GM19043 (cell line): ENCODE measurements around the gene AKAP13.

Experiments used
- ATAC-seq: cut with Tn5 transposase; IDR thresholded peaks from one replicate; pipeline ENCODE4 v1.9.1; 2021; ENCODE audit warnings: low read depth; ENCODE audit not compliant: unreplicated experiment

Gene AKAP13

DNA sequence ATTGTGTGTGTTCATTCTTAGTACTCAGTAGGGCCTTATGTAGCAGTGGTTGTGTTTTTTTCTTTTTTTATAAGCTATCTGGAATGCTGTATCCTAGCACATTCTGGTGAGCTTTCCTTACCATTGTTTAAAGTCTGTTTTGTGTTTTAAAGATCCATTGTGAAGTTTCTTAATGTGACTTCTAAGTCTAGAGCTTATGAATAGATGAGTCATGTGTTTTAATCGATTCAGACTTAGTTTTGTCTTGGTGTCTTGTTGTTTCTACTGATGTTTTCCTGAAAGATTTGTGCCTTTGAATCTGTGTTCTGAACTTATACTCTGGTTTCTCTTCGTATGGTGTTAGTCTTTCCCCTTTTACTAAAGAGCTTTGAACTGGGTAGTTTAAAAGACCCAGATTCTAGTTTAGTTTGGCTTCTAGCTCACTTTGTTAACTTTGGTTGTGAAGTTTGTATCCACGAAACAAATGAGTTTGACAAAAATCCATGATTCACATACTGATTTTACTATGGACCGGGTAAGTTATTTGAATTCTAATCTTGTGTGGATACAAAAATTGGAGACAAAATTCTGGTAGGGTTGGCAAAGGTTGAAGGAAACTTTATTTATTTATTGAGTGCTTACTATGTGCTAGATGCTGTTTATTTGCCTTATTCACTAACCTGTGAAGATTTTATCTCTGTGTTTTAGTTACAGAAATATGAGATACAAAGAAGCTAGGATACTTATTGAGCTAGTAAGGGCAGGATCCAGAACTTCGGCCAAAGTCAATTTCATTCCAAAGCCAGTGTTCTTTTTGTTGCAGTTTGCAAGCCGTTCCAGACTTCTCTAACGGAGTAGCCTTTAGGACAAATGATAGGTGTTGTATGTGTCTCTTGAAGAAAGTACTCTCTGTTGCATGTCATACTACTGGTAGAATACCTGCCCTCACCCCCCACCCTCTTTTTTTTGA, 24.8 kb downstream of the AKAP13 start:
- no peak for ATAC-seq

DNA sequence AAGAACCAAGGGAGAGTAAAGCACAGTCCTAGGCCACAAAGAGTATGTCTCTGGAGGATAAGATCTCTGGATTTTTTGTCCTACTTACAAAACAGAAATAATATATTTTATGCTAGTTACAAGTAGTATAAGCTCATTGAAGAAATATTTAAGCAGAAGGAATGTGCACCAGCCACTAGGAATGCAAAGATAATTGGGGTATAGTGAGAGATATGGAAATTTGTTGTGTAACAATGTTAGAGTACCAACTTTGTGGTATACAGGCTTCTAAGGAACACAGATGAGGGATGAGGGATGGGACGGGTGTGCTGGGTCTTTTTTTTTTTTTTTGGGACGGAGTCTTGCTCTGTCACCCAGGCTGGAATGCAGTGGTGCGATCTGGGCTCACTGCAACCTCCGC, 26.5 kb downstream of the AKAP13 start:
- ATAC-seq = no peak

DNA sequence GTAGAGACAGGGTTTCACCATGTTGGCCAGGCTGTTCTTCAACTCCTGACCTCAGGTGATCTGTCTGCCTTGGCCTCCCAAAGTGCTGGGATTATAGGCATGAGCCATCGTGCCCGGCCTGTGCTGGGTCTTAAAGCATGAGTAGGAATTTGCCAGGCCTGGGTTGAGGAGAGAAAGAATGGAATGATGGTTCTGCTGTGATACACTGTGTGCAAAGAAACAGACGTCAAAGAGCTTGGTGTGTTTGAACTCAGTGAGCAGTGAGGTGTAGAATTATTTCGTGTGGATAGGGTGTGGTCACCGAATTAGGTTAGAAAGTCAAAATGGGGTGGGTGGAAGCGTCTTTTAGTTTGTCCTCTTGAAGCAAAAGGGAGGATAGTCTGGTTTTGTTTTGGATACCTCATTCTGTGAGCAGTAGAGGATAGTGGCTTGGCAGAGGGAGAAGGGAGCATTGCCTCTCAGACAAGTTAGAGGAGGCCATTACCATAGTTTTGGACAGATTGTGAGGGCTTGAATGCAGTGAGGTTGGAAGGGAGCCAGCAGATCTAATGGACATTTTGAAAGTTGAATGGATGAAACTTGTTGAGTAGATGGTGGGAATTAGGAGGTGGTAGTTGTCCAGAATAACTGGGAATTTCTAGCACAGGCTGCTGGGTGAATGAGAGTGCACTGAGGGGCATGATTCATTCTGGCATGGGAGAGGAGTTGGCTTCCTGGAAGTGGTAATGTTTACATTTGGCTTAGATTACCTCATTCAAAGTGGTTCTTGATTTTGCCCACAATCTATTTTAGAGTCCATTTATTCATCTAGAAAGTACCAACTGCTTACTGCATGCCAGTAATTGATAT, 27.2 kb downstream of the AKAP13 start:
- ATAC-seq = peak; percentile 23

DNA sequence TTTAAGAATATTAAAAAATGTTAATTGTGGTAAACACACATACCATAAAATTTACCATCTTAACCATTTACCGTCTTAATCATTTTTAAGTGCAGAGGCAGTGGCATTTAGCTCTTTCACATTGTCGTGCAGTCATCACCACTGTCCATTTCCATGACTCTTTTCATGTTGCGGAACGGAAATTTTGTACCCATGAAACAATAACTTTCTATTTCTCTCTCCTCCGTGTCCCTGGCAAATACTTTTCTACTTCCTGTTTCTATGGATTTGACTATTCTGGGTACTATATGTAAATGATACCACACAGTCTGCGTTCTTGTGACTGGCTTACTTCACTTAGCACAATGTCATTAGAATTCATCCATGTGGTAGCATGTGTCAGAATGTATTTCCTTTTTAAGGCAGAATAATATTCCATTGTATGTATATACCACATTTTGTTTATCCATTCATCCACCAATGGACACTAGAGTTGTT, 27.9 kb downstream of the AKAP13 start:
- peak; percentile 39 for ATAC-seq

DNA sequence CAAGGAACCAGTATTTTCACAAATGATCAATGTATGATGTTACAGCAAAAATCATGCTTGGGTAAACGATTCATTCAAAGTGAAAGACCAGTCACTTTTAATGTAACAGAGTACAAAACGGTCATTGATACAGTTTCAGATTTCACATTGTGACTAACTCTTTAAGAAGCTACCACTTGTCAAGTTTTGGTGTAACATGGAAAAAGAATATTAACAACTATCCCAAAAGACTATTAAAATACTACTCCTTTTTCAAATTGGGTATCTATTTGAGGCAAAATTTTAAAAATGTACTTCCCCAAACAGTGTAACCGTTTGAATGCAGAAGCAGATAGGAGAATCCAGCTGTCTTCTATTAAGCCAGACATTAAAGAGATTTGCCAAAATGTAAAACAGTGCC, 31.7 kb downstream of the AKAP13 start:
- ATAC-seq = no peak

DNA sequence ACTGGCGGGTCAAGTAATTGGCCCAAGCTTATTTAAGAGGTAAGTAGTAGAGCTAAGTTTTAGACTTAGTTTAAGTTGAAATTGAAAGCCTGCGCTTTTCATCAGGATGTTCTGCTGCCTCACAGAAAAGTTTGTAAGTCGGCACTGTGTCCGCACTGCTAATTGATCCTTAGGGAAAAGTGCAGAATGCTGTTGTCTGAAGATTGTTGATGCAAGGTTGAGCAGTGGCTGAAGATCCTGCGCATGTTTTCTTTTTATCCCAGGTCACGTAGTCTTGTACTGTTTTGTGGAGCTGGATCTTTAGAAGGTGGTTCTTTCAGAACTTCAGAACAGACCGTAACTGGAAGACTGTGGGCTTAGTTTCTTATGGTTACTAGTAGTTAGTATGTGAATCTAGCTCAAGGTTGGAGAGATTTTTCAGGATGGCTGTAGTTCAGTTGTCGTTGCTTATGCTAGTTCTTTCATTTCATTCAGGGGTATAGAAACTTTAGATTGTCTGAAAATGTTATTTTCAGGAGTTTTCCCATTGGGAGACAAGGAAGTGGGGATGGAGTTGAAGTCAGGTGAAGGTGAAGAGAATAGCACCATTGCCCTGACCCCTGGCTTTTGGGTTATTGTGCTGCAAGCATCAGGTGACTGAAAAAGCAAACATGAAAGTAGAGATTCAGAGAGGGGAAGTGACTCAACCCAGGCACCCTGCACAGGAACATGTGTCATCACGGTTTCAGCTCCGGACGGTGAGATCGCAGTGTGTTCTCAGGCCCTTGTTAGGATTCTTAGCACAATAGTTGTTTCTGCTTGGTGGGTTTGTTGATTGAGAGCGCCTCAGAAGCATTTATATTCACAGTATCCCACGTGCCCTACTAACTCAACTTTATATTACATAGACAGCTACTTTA, 32.8 kb downstream of the AKAP13 start:
- ATAC-seq = peak; percentile 97

DNA sequence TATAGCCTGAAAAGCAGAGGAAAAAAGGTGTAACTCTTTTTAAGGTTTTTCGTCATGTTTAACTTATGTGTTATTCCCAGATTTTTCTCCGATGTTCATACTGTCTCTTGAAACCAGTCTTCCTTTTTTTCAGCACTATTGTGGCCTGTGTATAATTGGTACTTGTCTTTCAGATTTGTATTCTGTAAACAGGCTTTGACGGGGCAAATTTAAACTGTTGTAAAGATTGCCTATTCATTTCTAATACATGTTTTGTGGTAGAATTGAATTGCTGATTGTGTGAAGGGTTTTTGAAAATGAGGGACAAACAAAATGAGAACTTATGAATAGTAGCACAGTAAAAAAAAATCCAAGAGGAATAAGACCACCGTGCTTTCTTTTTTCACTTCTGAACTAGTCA, 33.6 kb downstream of the AKAP13 start:
- ATAC-seq = no peak

DNA sequence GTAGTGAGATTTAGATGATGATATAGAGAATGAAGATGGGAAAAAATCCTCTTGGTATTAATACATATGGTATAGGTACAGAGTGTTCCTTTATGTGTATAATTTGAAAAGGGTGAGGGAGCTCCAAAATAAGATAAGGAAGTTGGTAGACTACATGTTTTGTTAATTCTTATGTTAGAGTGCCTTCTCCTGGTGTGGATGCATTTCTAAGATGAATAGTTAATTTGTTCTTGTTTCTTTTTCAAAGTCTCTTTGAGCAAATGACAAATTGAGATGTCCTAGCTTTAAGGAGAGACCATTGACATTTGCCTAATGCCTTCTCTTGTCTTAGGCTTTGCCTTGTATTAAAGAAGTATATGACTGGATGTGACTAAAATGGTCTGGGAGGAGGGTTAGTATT, 34.1 kb downstream of the AKAP13 start:
- ATAC-seq = no peak

DNA sequence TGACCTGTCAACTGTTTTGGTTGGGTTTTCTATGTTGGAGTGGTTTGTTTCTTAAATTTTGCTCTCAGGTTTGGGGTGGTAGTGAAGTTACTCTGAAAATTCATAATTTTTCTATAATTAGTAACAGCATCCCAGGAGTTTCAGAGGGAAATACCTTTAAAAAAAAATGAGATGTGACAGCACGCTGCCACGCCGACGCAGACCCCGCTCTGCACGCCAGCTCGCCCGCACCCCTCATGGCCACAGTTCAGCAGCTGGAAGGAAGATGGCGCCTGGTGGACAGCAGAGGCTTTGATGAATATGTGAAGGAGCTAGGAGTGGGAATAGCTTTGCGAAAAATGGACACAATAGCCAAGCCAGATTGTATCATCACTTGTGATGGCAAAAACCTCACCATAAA, 34.6 kb downstream of the AKAP13 start:
- no peak for ATAC-seq

DNA sequence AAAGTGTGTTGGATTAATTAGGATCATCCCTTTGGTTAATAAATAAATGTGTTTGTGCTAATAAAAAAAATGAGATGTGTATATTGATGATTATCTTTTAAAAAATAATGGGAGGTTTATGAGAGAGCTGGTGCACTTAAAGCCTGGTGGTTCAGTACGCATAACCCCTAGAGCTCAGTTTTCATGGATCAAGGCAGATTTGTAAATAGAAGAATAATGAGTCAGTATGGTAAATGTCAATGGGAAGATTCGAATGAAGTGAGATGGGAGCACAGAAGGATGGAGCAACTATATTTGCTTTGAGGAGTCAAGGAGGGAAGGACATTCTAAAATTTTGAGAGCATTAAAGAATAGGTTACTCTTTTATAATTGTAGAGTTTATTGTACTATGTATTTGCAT, 35.4 kb downstream of the AKAP13 start:
- no peak for ATAC-seq

DNA sequence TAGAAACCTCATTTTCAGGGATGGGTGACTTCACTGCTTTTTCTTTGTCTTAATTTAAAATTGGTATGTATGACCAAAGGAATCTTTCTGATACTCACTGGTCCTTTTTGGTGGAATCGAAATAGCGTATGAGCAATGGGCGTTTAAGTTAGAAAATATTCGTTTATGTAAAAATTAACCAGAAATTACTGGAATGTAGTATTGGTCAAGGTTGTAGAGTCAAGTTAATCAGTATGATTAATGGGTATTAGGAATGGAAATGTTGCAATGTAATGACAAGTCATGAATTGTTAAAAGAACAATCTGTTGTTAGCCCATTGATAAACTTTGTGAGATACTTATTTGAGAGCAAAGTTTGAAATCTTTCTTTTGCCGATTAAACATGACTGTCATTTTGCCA, 36.9 kb downstream of the AKAP13 start:
- ATAC-seq = no peak

DNA sequence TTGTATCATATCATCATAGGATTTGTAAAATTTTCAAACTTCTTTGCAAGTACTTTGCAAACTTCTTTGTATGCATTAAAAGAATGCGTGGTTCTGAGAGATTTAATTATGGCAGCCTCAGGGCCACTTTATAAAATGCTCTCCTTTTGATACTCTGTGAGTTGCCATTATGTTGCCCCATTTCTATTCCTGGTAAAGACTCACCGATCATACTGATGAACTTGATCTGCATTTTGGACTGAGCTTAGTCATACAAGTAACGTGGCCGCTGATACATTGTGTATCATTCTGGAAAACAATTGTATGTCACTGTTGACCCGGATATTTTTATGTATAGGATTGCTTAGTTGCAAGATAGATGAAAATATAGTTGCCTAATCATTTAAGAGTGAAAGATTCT, 38.8 kb downstream of the AKAP13 start:
- no peak for ATAC-seq

DNA sequence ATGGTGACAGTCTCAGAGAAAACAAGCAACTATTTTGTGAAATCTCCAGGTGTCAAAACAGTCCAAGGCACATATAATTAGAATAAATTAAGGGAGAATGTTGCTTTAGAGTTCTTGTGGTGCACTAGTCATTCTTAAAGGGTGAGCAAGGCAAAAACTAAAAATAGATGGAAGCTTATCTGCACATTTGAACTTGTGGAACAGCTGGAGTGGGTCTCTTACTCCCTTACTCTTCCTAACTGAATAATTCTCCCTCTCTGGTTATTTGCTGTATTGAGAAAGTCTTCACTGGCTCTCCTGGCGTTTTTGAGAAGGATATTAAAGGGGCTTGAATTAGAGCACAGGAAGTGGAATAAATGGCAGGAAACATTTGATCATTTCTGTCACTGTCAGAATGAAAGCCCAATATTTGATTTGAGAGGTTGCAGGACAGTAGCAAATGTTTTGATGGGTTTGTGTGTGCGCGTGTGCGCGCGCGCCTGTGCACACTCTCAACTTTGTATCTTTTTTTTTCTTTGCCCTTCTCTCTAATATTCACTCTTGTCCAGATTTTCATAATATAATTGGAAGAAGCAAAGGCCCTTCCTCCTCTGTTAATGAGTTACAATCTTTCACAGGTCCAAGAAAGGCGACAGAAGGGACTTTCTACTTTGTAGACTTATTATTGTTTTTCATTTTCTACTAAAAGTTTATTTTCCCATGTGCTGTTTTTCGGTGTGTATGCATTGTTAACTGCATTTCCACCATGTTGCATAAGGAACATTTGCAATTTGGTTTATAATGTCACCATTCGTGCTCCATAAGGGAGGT, 40.9 kb downstream of the AKAP13 start:
- no peak for ATAC-seq

DNA sequence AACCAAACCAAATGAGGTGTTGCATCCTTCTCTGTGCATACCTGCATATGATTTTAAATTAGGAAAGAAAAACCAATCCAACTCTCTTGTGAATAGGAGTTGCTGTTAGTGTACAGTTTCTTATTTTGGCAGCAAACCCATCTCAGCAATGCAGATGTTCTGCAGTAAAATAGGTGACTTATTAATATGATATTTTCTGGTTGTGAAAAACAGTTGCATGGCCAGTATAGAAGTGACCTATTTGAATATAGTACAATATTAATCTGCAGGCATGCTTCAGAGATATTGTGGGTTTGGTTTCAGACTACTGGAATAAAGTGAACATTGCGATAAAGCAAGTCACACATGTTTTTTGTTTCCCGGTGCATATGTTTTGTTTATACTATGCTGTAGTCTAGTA, 42.2 kb downstream of the AKAP13 start:
- ATAC-seq = peak; percentile 55

DNA sequence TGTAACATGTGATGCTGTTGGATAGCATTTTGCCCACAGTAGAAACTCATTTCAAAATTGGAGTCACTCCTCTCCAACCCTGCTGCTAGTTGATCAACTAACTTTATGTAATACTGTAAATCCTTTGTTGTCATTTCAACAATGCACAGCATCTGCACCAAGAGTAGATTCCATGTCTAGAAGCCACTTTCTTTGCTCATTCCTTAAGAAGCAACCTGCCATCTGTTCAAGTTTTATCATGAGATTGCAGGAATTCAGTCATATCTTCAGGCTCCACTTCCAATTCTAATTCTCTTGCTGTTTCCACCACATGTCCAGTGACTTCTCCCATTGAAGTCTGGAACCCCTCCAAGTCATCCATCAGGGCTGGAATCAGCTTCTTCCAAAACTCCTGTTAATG, 42.9 kb downstream of the AKAP13 start:
- ATAC-seq = no peak

DNA sequence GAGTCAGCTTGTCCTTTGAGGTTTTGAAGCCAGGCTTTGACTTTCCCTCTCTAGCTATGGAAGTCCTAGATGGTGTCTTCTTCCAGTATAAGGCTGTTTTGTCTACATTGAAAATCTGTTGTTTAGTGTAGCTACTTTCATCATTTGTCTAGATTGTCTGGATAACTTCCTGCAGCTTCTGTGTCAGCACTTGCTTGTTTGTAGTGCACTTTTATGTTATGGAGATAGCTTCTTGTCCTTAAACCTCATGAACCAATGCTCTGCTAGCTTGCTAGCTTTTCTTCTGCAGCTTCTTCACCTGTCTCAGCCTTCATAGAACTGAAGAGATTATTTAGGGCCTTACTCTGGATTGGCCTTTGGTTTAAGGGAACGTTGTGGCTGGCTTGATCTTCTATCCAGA, 43.8 kb downstream of the AKAP13 start:
- no peak for ATAC-seq

DNA sequence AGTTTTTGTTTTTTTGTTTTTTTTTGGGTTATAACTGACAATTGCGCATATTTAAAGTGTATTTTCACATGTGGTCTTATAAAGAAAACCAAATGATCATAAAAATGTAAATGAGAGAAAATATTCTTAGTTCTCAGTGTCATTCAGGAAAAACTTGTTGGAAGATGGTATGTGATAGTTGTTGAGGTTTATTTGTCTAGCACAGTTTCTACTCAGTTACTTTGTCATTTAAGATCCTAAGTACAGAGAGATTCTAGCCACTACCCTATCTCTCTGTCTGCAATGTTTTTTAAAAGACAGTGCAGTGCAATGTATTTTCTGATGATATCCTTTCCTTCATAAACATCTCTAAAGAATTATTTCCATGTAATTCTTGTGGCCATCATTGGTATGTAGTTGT, 46.1 kb downstream of the AKAP13 start:
- no peak for ATAC-seq

DNA sequence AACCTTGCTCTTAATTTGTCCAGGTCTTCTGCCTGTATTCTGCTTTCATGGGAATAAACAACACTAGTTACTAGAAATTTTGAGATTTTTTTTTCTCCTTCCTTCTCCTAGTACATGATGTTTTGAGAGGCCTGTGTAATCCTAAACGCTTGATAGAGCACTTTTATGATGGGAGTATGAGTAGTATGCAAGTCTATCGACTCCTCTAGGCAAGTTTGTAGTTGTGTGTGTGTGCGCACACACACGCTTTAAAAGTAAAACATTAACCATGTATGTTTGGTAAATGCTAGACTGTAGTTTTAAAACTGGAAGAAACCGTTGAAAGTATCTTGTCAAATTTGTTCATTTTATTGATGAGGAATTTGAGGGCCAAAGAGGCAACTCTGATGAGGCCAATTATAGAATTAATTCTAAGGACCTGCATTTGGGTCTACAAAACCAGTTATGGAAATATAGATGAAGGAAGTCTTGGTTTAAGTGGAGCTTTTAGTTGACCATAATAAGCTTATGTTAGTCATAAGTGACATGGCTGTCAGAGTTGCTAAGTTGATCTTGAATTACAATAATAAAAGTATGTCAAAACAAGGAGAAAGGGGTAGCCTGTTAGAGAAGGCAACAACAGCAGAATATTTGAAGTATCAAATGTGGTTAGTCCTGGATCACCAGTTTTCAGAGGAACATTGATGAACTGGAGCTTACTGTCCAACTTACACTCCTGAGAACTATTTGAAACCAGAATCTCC, 47.1 kb downstream of the AKAP13 start:
- ATAC-seq = no peak

DNA sequence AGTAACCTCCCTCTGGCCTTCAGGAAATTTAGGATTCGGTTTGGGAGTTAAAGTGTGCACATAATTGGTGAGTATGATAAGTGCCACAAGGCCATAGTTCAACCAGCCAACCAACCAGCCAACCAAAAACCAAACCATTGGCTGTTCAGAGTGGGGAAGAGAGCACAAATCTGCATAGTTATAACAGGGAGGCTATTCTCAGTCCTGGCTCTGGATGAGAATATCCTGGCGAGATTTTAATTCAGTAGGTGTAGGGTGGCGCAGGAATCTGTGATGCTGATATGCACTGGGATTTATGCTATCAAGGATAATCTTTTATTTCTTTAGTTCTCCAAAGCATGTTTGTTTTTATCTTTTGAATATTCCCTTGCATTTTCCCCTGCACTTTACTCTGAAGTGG, 49.1 kb downstream of the AKAP13 start:
- ATAC-seq = no peak
